ENCODE results near the gene PIH1D1. TPM values are rescaled to one million over a fixed set of nuclear protein-coding genes. Genes with fewer than 3 reads are reported as not detected.
A peak's percentile ranks its signal among the peaks of the same experiment; 100 is the strongest.

The PIH1D1 gene
- total and polyA plus RNA-seq, 2 of the 8 experiments (the other 6 are each of a cell fraction or from before 2014, with no cell fraction given), result 146 to 195 TPM

DNA sequence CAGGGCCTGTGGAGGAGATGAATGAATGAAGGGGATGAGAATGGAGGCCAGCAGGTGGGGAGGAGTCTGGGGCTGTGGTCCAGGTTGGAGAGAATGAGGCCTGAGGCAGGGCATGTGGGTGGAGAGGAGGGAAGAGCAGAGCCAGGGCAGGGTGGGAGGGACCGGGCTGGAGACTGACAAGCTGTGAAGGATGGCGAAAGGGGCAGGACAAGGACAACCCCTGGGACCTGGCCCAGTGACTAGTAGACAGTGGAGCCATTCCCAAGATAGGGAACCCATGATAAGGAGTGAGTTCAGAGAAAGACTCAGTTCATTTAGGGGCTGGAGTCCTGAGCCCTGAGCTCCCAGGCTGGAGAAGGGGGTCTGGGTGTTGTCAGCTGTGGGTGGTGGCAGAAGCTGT lies 31.4 kb downstream of the PIH1D1 start:
- no peaks in the 10 kb centered on the region for H4K20me1 ChIP-seq (replicated peaks in 1 of 2; ENCODE audit: control insufficient read depth in 1 of 2, insufficient read depth in 2 of 2, low read length in 2 of 2)
- H3K4me2 ChIP-seq (ENCODE audit: insufficient read depth in 1 of 2, low read depth in 2 of 2, low read length in 2 of 2), result peak overlapping the region; percentile 19 to 40; a peak in 3 of 4 replicates
- FAIRE-seq (no peak), DNase-seq (ENCODE audit: low read depth in 1 of 2, low spot score in 2 of 2) (no peak)
- H3K18ac ChIP-seq (ENCODE audit: extremely low read depth, low read length), result no peak overlapping the region
- no peak overlapping the region for H2BK15ac ChIP-seq (ENCODE audit: low read length)
- peaks cover 4 to 26% (median 19%) of the 10 kb centered on the region in 4 experiments; a peak in 6 of 7 replicates for H3K4me1 ChIP-seq (replicated peaks in 1 of 4; ENCODE audit: control insufficient read depth in 3 of 4, insufficient read depth in 4 of 4, low read length in 3 of 4)
- H3K4me3 ChIP-seq (ENCODE audit: extremely low read depth in 1 of 4, insufficient read depth in 2 of 4, low read depth in 3 of 4, low read length in 4 of 4), result no peak overlapping the region; a peak in 1 of 8 replicates
- peak overlapping the region; percentile 32; the same call in 1 of the 2 replicates for H2BK20ac ChIP-seq (ENCODE audit: low read length)
- H3K27ac ChIP-seq (ENCODE audit: low read depth, low read length), result no peak overlapping the region
- H4K5ac ChIP-seq (ENCODE audit: insufficient read length, low read depth, low read length), result no peak overlapping the region
- no peak overlapping the region for H2AFZ ChIP-seq (ENCODE audit: low read length)
- H3K56ac ChIP-seq (replicated peaks; ENCODE audit: insufficient read length, low read depth, low read length), result no peak overlapping the region
- H3K23ac ChIP-seq (ENCODE audit: insufficient read length), result no peak overlapping the region
- no peaks in the 10 kb centered on the region for H3K79me2 ChIP-seq (ENCODE audit: control insufficient read depth in 1 of 2, insufficient read depth in 2 of 2, low read length in 2 of 2)
- CTCF ChIA-PET (ENCODE audit: partially characterized antibody), result interaction anchor here (1.2 to 14.7 kb wide), 5 partner anchors 9 to 26 kb away, joined by 3 to 291 read pairs (median 23); no protein-coding TSS in a partner anchor
- H3K9me3 ChIP-seq (ENCODE audit: insufficient read depth in 2 of 2, low read depth in 1 of 2, low read length in 1 of 2), result no peaks in the 10 kb centered on the region
- H3K9ac ChIP-seq (replicated peaks in 1 of 4; ENCODE audit: extremely low read depth in 1 of 4, low read depth in 3 of 4, low read length in 3 of 4), result no peak overlapping the region; a peak in 1 of 7 replicates
- no peak overlapping the region for H4K91ac ChIP-seq (replicated peaks; ENCODE audit: insufficient read length, low read length)
- H2BK120ac ChIP-seq (replicated peaks; ENCODE audit: low read depth, low read length), result no peak overlapping the region
- no peak overlapping the region for H2BK5ac ChIP-seq (ENCODE audit: low read depth, low read length)
- H3K36me3 ChIP-seq (ENCODE audit: control insufficient read depth in 2 of 4, insufficient read depth in 4 of 4, low read length in 3 of 4), result no peaks in the 10 kb centered on the region
- no peak overlapping the region for H3K14ac ChIP-seq (ENCODE audit: insufficient read length)
- H3K4ac ChIP-seq (replicated peaks; ENCODE audit: insufficient read length, low read depth, low read length), result no peak overlapping the region
- H3K79me1 ChIP-seq (ENCODE audit: low read depth, low read length), result no peaks in the 10 kb centered on the region
- H4K8ac ChIP-seq (ENCODE audit: extremely low read depth, insufficient read depth, low read length), result no peak overlapping the region
- peaks cover 22 to 42% (median 38%) of the 10 kb centered on the region in 4 experiments for H3K27me3 ChIP-seq (replicated peaks in 1 of 4; ENCODE audit: control insufficient read depth in 3 of 4, extremely low read depth in 1 of 4, insufficient read depth in 3 of 4, low read length in 3 of 4)
- no peak overlapping the region for H2BK12ac ChIP-seq (ENCODE audit: low read depth, low read length)
- WGBS, 2 experiments (ENCODE audit: extremely low coverage in 1 of 2, insufficient coverage in 1 of 2, insufficient read length in 1 of 2, insufficient replicate concordance in 2 of 2, low coverage in 1 of 2, low lambda C conversion rate in 2 of 2, missing lambda C conversion rate in 1 of 2), result 100% methylated on average over 1 of the region's 2 CpGs; no CpG with 5 or more reads in 1 of the 2 experiments
- 0 out of 2 replicates have a peak overlapping the region, but pooled peaks have one; percentile 39 for H2AK5ac ChIP-seq (ENCODE audit: low read depth, low read length)
- peaks cover 5% of the 10 kb centered on the region; the same call in 1 of the 2 replicates for H3K23me2 ChIP-seq (ENCODE audit: low read depth, low read length)
- TF ChIP-seq, protein P1, sequence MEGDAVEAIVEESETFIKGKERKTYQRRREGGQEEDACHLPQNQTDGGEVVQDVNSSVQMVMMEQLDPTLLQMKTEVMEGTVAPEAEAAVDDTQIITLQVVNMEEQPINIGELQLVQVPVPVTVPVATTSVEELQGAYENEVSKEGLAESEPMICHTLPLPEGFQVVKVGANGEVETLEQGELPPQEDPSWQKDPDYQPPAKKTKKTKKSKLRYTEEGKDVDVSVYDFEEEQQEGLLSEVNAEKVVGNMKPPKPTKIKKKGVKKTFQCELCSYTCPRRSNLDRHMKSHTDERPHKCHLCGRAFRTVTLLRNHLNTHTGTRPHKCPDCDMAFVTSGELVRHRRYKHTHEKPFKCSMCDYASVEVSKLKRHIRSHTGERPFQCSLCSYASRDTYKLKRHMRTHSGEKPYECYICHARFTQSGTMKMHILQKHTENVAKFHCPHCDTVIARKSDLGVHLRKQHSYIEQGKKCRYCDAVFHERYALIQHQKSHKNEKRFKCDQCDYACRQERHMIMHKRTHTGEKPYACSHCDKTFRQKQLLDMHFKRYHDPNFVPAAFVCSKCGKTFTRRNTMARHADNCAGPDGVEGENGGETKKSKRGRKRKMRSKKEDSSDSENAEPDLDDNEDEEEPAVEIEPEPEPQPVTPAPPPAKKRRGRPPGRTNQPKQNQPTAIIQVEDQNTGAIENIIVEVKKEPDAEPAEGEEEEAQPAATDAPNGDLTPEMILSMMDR (IDR thresholded peaks at IDR 0.05; ENCODE audit: control extremely low read depth in 1 of 3, insufficient read depth in 1 of 3, low read depth in 1 of 3, low read length in 3 of 3), result no peak
- TF ChIP-seq, protein P2, sequence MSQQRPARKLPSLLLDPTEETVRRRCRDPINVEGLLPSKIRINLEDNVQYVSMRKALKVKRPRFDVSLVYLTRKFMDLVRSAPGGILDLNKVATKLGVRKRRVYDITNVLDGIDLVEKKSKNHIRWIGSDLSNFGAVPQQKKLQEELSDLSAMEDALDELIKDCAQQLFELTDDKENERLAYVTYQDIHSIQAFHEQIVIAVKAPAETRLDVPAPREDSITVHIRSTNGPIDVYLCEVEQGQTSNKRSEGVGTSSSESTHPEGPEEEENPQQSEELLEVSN (IDR thresholded peaks at IDR 0.05), result peak; percentile 33; the same call in 1 of the 2 replicates
- POLR2A ChIA-PET (ENCODE audit: partially characterized antibody), result interaction anchor here (1.2 to 2.1 kb wide), 2 partner anchors 13 to 59 kb away, joined by 8 read pairs; partner anchors contain the start of gene TEAD2

All from H1 (cell line).